ENCODE measurements around the gene C6orf136. TPM values are rescaled to one million over a fixed set of nuclear protein-coding genes. Genes with fewer than 3 reads are reported as not detected.
"Not testable (repeated sequence)": the region's sequence is repeated elsewhere in the genome, so short reads cannot be mapped to it uniquely, and the experiment has no call there.

C6orf136 gene
- total RNA-seq, 1 donor from 2014 or later: 28.9 TPM

DNA sequence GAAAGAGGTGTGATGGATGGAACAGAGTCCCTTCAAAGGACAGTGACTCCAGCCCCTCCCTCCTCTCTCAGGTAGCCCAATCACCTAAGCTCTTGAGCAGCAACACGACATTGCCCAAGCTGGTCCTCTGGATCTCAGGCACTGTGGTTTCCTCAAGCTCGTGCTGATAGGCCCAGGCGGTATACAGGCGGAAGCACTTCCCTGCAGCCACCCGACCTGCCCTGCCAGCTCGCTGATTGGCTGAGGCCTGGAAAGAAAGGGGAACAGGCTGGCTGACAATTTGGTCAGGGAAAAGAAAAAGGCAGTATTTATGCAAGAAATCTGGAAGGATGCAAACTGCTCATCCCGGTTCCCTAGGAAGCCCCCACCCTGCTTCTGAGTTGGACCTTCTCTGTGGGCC, 9.6 kb downstream of the C6orf136 start:
- H3K36me3 Mint-ChIP-seq (ENCODE audit: low read depth): peaks cover 66% of the 10 kb centered on the region
- no peak overlapping the region for H3K27ac Mint-ChIP-seq
- H3K9me3 Mint-ChIP-seq: no peaks in the 10 kb centered on the region
- peaks cover 4% of the 10 kb centered on the region for H3K4me1 Mint-ChIP-seq
- H3K4me3 Mint-ChIP-seq: no peak overlapping the region
- no peaks in the 10 kb centered on the region for H3K27me3 Mint-ChIP-seq
- intact Hi-C loops (cut with micrococcal nuclease): no loop called here
- no peak for DNase-seq

- Mint-ChIP-seq H3K4me1 (peaks cover 4% of the 10 kb centered on the region), H3K27me3 (no peaks in the 10 kb centered on the region), H3K27ac (no peak overlapping the region), H3K36me3 (ENCODE audit: low read depth) (peaks cover 66% of the 10 kb centered on the region), H3K9me3 (no peaks in the 10 kb centered on the region), H3K4me3 (no peak overlapping the region)
- no peak for DNase-seq
- intact Hi-C loops (cut with micrococcal nuclease): no loop called here
These were observed 10.5 kb downstream of the C6orf136 start for GRCh38 chr6:30657454-30657853.

- peaks cover 69% of the 10 kb centered on the region for H3K36me3 Mint-ChIP-seq (ENCODE audit: low read depth)
These were observed 11.0 kb downstream of the C6orf136 start for GRCh38 chr6:30657922-30658321.

DNA sequence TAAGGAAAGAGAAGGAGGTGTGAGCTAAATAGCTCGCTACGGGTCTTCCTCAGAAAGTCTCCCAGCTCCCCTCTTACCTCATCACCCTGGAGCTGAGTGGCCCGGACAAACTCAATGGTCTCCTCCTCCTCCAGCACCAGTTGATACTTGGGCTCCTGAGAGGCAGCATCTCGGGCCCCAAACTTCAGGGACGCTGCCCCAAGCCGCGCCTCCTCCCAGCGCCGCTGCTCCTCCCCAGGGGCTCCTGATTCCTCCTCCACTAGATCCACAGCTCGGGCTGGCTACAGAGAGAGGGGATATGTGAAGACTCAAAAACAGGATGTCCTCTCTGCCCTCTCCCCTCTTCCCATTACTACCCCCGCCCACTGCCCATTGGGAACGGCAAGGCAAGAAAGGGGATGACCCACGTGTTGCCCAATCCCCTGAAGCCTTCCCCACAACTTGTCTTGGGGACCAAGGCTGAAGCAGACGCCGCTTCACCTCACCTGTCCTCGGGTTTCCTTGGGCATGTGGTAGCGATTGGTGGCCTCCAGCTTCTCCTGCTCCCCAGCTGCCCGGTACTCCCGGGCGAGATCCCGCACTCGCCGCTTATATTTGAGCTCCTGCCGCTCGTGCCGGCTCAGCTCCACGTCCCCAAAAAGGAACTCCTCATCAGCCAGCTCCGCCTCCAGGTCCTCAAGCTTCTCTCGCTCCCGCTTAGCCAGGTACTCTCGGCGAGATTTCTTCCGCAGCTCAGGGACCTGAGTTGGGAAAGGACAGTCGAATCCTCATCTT, 18.2 kb downstream of the C6orf136 start:
- no peaks in the 10 kb centered on the region for H3K27me3 Mint-ChIP-seq
- H3K36me3 Mint-ChIP-seq (ENCODE audit: low read depth): peaks cover 53% of the 10 kb centered on the region
- no peak overlapping the region for H3K4me3 Mint-ChIP-seq
- intact Hi-C loops (cut with micrococcal nuclease): no loop called here
- no peak for DNase-seq
- no peaks in the 10 kb centered on the region for H3K9me3 Mint-ChIP-seq
- peaks cover 11% of the 10 kb centered on the region for H3K4me1 Mint-ChIP-seq
- no peak overlapping the region for H3K27ac Mint-ChIP-seq

More at GRCh38 chr6:30657922-30658321, 11.0 kb downstream of the C6orf136 start:
- H3K27me3 Mint-ChIP-seq; H3K4me3 Mint-ChIP-seq; H3K4me1 Mint-ChIP-seq; H3K9me3 Mint-ChIP-seq; intact Hi-C loops (cut with micrococcal nuclease); DNase-seq; H3K27ac Mint-ChIP-seq: not testable (repeated sequence)

GRCh38 chr6:30666300-30666699, 19.4 kb downstream of the C6orf136 start:
- not testable (repeated sequence) for H3K4me3 Mint-ChIP-seq, H3K27me3 Mint-ChIP-seq, DNase-seq, H3K9me3 Mint-ChIP-seq
- peak overlapping the region; percentile 83 for H3K27ac Mint-ChIP-seq
- peaks cover 60% of the 10 kb centered on the region for H3K36me3 Mint-ChIP-seq (ENCODE audit: low read depth)
- peaks cover 21% of the 10 kb centered on the region for H3K4me1 Mint-ChIP-seq
- intact Hi-C loops (cut with micrococcal nuclease): loop anchor here (1.0 kb wide), 1 partner anchor 18 kb away; no protein-coding TSS in a partner anchor

DNA sequence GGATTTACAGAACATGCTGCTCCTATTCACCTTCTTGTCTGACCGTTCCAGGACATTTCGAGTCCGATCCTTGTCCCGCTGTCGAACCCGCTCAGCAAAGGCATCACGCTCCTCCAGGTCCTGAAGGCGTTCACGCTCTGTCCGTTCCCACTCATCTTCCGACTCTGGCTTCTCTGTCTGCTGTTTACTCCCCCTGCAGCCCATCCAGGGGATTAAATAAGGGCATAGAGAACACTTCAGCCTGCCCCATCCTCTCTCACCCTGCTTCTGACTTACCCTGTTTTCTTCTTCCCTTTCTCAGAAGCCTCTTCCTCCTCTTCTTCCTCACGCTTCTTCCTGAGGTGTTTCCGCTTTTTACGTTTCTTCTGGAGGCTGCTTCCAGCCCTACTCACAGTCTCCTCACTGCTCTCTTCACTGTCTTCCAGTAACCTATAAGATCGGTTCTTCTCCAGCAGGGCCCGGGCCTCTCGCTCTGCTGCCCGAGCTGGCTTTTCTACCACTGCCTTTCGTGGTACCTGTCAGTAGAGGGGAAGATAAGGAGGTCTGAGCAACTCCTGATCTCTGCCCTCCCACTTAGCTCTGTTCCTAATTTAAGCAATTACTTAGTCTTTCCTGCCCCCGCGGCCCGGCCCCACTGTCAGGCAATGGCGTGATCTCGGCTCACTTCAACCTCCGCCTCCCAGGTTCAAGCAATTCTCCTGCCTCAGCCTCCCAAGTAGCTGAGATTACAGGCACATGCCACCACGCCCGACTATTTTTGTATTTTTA, 24.0 kb downstream of the C6orf136 start:
- Mint-ChIP-seq H3K9me3 (no peaks in the 10 kb centered on the region), H3K27me3 (no peaks in the 10 kb centered on the region), H3K36me3 (ENCODE audit: low read depth) (peaks cover 34% of the 10 kb centered on the region), H3K27ac (no peak overlapping the region), H3K4me1 (peaks cover 30% of the 10 kb centered on the region), H3K4me3 (peak overlapping the region; percentile 80)
- intact Hi-C loops (cut with micrococcal nuclease): loop anchor here (10.0 kb wide), 1 partner anchor 186 kb away; the partner anchor contains the start of gene HLA-E
- no peak for DNase-seq

DNA sequence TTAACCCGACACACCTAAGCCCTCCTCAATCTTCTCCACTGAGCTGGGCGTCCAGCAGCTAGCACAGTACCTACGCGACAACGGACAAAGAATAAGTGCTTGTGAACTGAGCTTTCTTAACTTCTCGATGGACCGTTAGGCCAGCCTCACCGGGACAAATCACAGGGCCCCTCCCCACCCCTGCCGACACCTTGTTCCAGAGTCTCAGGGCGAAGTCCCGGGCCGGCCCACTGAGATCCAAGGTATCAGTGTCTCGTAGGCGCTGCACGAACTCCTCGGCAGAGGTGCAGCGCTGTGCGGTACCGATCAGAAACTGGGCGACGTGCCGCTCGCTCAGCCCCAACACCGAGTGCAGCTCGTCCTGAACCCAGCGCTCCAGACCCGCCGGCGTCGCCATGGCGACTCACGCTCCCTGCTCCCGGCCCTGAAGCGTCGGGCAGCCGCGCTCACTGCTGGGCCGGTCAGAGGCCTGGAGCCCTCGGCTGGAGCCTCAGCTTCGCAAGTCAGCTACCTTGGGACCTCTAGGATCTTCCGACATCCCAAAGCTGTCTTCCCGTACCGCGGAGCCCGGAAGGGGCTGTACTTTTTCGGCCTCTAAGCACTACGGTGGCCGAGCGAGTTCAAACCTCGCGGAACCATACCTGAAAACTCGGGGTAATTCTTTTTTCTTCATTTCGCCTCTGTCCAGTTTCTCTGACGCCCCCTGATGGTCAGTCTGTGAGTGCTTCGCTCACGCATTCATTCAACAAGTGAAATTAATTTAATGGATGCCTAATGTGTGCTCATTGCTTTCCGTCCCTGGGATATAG, 25.7 kb downstream of the C6orf136 start, which contains the start of gene DHX16:
DHX16 (minus strand) TSS at position 562 of the 809 bp plus-strand sequence; CDS start at position 397, 165 bp downstream.
- H3K27ac Mint-ChIP-seq: peak within 1 kb of the TSS; percentile 54
- peaks cover 32% of the 10 kb centered on the region for H3K4me1 Mint-ChIP-seq
- no peaks in the 10 kb centered on the region for H3K27me3 Mint-ChIP-seq
- no peaks in the 10 kb centered on the region for H3K9me3 Mint-ChIP-seq
- intact Hi-C loops (cut with micrococcal nuclease): loop anchor here (1.0 to 10.0 kb wide), 3 partner anchors 25 to 188 kb away; partner anchors contain the start of genes C6orf136, HLA-E, MRPS18B and PPP1R10
- peaks cover 41% of the 10 kb centered on the region for H3K36me3 Mint-ChIP-seq (ENCODE audit: low read depth)
- DNase-seq: peak; percentile 97
- peak within 1 kb of the TSS; percentile 80 for H3K4me3 Mint-ChIP-seq

GRCh38 chr6:30676660-30677285, 29.8 kb downstream of the C6orf136 start:
- Mint-ChIP-seq H3K27ac (no peak overlapping the region), H3K9me3 (no peaks in the 10 kb centered on the region), H3K36me3 (ENCODE audit: low read depth) (peaks cover 56% of the 10 kb centered on the region), H3K27me3 (no peaks in the 10 kb centered on the region), H3K4me3 (no peak overlapping the region), H3K4me1 (peaks cover 38% of the 10 kb centered on the region)
- DNase-seq: no peak
- intact Hi-C loops (cut with micrococcal nuclease): loop anchor here (10.0 kb wide), 1 partner anchor 192 kb away; the partner anchor contains the start of gene HLA-E

DNA sequence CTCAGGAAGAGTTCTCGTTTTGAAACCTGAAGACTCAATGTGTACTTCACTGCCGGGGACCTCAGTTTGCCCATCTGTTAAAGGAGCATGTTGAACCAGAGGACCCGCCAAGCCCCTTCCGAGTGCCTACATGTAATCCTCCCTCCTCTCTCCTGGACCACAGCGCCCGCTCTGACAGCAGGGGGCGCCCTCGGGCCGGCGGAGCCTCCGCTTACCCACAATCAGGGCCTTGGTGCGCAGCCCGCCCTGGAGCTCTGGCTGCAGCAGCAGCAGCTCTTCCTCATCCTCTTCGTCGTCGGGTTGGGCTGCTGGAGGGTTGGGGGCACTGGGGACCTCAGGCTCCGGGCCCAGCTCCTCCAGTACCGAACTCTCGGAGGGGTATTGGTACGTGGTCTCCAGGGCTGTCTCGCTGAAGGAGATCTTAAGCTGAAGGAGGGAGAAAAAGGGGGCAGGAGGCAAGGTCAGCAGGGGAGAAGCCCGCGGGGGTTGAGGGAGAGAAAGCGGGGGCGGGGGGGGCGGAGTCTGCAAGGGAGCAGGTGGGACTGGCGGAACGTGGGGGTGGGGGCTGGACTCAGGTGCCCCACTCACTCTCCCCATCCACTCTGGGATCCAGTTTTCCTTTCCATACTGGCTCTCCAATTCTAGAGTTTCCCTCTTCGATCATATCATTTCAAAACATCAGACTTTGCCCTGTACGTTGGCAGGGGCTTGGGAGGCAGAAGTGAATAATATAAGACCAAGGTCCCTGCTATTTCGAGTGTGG, 32.2 kb downstream of the C6orf136 start:
- peaks cover 79% of the 10 kb centered on the region for H3K36me3 Mint-ChIP-seq (ENCODE audit: low read depth)
- DNase-seq: peak; percentile 97
- no peaks in the 10 kb centered on the region for H3K9me3 Mint-ChIP-seq
- H3K4me3 Mint-ChIP-seq: peak overlapping the region; percentile 94
- peak overlapping the region; percentile 97 for H3K27ac Mint-ChIP-seq
- no peaks in the 10 kb centered on the region for H3K27me3 Mint-ChIP-seq
- intact Hi-C loops (cut with micrococcal nuclease): loop anchor here (1.0 to 10.0 kb wide), 3 partner anchors 43 to 198 kb away; partner anchors contain the start of gene HLA-E
- peaks cover 40% of the 10 kb centered on the region for H3K4me1 Mint-ChIP-seq

DNA sequence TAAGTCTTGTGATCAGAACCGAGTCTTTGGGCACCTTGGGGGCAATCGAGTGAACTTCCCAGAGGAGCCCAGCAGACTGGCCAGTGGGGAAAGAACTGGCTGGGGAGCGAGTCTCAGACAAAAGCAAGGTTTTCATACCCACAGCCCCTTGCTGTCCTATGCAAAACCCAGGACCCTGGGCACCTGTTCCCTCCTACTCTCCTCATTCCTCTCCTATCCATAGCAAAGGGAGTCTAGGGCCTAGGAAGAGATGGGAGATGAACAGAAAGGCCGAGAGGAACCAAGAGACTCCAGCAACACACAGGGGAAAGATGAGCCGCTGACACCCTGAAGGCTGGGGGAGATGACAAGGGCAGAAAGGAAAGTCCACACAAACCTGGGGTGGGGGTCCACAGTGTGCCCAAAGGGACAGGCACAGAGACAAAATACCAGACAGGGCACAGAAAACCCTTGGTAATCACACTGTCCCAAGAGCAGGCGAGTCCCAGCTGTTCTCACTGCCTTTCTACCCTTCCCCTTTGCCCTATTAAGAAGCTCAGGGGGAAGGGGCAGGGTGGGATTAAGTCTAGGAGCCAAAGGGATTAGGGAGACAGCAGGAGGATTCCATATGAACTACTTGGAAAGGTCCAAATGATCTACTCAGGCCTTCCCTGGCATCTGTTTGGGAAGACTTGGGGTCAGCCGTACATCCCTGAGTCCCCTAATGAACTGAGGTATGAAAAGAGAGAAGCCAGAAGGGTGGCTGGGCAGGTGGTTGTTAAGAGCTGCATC, 33.0 kb downstream of the C6orf136 start:
- peaks cover 85% of the 10 kb centered on the region for H3K36me3 Mint-ChIP-seq (ENCODE audit: low read depth)
- H3K27me3 Mint-ChIP-seq: no peaks in the 10 kb centered on the region
- intact Hi-C loops (cut with micrococcal nuclease): loop anchor here (1.0 to 10.0 kb wide), 6 partner anchors 42 to 815 kb away; partner anchors contain the start of genes HLA-E and MICB
- H3K9me3 Mint-ChIP-seq: no peaks in the 10 kb centered on the region
- H3K27ac Mint-ChIP-seq: peak overlapping the region; percentile 97
- peaks cover 40% of the 10 kb centered on the region for H3K4me1 Mint-ChIP-seq
- peak; percentile 67 for DNase-seq
- H3K4me3 Mint-ChIP-seq: peak overlapping the region; percentile 94

- peak overlapping the region; percentile 94 for H3K4me3 Mint-ChIP-seq
- no peaks in the 10 kb centered on the region for H3K27me3 Mint-ChIP-seq
- peak overlapping the region; percentile 97 for H3K27ac Mint-ChIP-seq
- peak; percentile 75 for DNase-seq
- H3K36me3 Mint-ChIP-seq (ENCODE audit: low read depth): peaks cover 90% of the 10 kb centered on the region
- intact Hi-C loops (cut with micrococcal nuclease): loop anchor here (1.0 to 10.0 kb wide), 8 partner anchors 36 to 813 kb away; partner anchors contain the start of genes MDC1, MICB, MRPS18B and PPP1R10
- peaks cover 41% of the 10 kb centered on the region for H3K4me1 Mint-ChIP-seq
- no peaks in the 10 kb centered on the region for H3K9me3 Mint-ChIP-seq
These were observed 34.8 kb downstream of the C6orf136 start for GRCh38 chr6:30681766-30682142.

All from activated CD4-positive, alpha-beta T cell treated with anti-CD3 and anti-CD28 coated beads, Interleukin-2, amount 10 ng/mL, durations not matched to agents 24 days and 14 days (primary cell).